ENCODE results near the gene GJB3. TPM values are rescaled to one million over a fixed set of nuclear protein-coding genes. Genes with fewer than 3 reads are reported as not detected.
"Not testable (repeated sequence)": the region's sequence is repeated elsewhere in the genome, so short reads cannot be mapped to it uniquely, and the experiment has no call there.

The GJB3 gene
- total RNA-seq, 1 experiment from 2014 or later, result 46.7 TPM

DNA sequence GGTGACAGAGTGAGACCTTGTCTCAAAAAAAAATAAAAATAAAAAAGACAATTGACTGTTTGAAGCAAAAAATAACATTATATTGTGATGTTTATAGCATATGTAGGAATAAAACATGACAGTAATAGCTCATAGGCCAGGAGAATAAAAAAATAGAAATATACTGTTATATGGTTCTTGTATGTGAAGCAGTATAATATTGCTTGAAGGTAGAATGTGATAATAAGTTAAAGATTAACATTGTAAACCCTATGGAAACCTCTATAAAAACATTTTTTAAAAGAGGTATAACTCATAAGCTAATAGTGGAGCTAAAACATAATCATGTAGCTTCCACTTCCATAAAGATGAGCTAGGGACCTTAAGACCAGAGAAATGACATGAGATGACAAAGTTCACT, 35.3 kb downstream of the GJB3 start:
- Histone ChIP-seq H3K4me2 (ENCODE audit: low read length) (no peak overlapping the region), H3K9me2 (ENCODE audit: insufficient read depth) (no peaks in the 10 kb centered on the region), H3K27me3 (ENCODE audit: insufficient read depth, low read length) (no peaks in the 10 kb centered on the region), H3K9me3 (ENCODE audit: control insufficient read depth in 1 of 2, insufficient read depth in 1 of 2, low read depth in 1 of 2, low read length in 2 of 2) (no peaks in the 10 kb centered on the region), H3K79me2 (ENCODE audit: insufficient read depth, low read length) (no peaks in the 10 kb centered on the region), H4K20me1 (ENCODE audit: insufficient read depth) (no peaks in the 10 kb centered on the region), H3K36me3 (ENCODE audit: control insufficient read depth in 1 of 2, insufficient read depth in 2 of 2, low read length in 2 of 2) (no peaks in the 10 kb centered on the region), H3K27ac (ENCODE audit: low read depth, low read length) (no peak overlapping the region), H3K9ac (ENCODE audit: low read length) (no peak overlapping the region), H3K4me3 (replicated peaks in 1 of 2; ENCODE audit: low read depth in 1 of 2, low read length in 2 of 2) (no peak overlapping the region), H2AFZ (ENCODE audit: low read depth, low read length, poor library complexity, severe bottlenecking) (no peak overlapping the region), H3K4me1 (ENCODE audit: control insufficient read depth in 1 of 2, insufficient read depth in 2 of 2, low read length in 2 of 2) (no peaks in the 10 kb centered on the region)
- BruUV-seq (replicated peaks), result no TSS peak
- ChIA-PET POLR2A (no interaction called here), CTCF (no interaction called here), RAD21 (ENCODE audit: low non-redundant PET in 1 of 2, low total read pairs in 2 of 2, uncharacterized antibody in 2 of 2, unreplicated experiment in 2 of 2) (no interaction called here)
- TF ChIP-seq SP1 (IDR thresholded peaks at IDR 0.05; ENCODE audit: low read depth) (no peak), CTCF (IDR thresholded peaks at IDR 0.05 in 2 of 3, conservative IDR thresholded peaks at IDR 0.05 in 1 of 3; ENCODE audit: borderline replicate concordance in 1 of 3, insufficient read depth in 1 of 3, low read depth in 2 of 3, low read length in 2 of 3) (no peak)
- ATAC-seq (no peak), DNase-seq (ENCODE audit: low read depth, low spot score) (no peak)
- intact Hi-C loops (cut with micrococcal nuclease), result no loop called here

- Histone ChIP-seq H3K27me3 (ENCODE audit: insufficient read depth, low read length) (no peaks in the 10 kb centered on the region), H3K4me1 (ENCODE audit: control insufficient read depth in 1 of 2, insufficient read depth in 2 of 2, low read length in 2 of 2) (no peaks in the 10 kb centered on the region), H3K9me2 (ENCODE audit: insufficient read depth) (no peaks in the 10 kb centered on the region), H3K4me3 (replicated peaks in 1 of 2; ENCODE audit: low read depth in 1 of 2, low read length in 2 of 2) (no peak overlapping the region), H3K9ac (ENCODE audit: low read length) (no peak overlapping the region), H2AFZ (ENCODE audit: low read depth, low read length, poor library complexity, severe bottlenecking) (no peak overlapping the region), H3K79me2 (ENCODE audit: insufficient read depth, low read length) (no peaks in the 10 kb centered on the region), H4K20me1 (ENCODE audit: insufficient read depth) (no peaks in the 10 kb centered on the region), H3K9me3 (ENCODE audit: control insufficient read depth in 1 of 2, insufficient read depth in 1 of 2, low read depth in 1 of 2, low read length in 2 of 2) (no peaks in the 10 kb centered on the region), H3K36me3 (ENCODE audit: control insufficient read depth in 1 of 2, insufficient read depth in 2 of 2, low read length in 2 of 2) (no peaks in the 10 kb centered on the region), H3K4me2 (ENCODE audit: low read length) (no peak overlapping the region), H3K27ac (ENCODE audit: low read depth, low read length) (no peak overlapping the region)
- ChIA-PET RAD21 (ENCODE audit: low non-redundant PET in 1 of 2, low total read pairs in 2 of 2, uncharacterized antibody in 2 of 2, unreplicated experiment in 2 of 2) (no interaction called here), CTCF (no interaction called here), POLR2A (no interaction called here)
- no peak for DNase-seq (ENCODE audit: low read depth, low spot score)
- intact Hi-C loops (cut with micrococcal nuclease), result no loop called here
- no peak for TF ChIP-seq POLR2A (IDR thresholded peaks at IDR 0.05; ENCODE audit: borderline replicate concordance, extremely low read depth, insufficient read depth, insufficient read length)
- BruUV-seq (replicated peaks), result no TSS peak
- ATAC-seq, result no peak
Observed at GRCh38 chr1:34816778-34817177, 35.8 kb downstream of the GJB3 start.

DNA sequence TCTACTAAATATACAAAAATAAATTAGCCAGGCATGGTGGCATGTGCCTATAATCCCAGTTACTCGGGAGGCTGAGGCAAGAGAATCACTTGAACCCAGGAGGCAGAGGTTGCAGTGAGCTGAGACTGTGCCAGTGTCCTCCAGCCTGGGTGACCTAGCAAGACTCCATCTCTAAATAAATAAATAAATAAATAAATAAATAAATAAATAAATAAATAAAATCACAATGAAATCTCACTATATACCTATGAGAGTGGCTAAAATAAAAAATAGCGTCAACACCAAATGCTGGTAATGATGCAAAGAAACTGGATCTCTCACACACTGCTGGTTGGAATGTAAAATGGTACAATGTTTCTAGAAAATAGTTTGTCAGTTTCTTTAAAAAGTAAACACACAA, 37.8 kb downstream of the GJB3 start:
- intact Hi-C loops (cut with micrococcal nuclease); ATAC-seq; H3K4me1 ChIP-seq (ENCODE audit: control insufficient read depth in 1 of 2, insufficient read depth in 2 of 2, low read length in 2 of 2); POLR2A ChIA-PET; H3K79me2 ChIP-seq (ENCODE audit: insufficient read depth, low read length); H3K9me2 ChIP-seq (ENCODE audit: insufficient read depth); H4K20me1 ChIP-seq (ENCODE audit: insufficient read depth); RAD21 ChIA-PET (ENCODE audit: low non-redundant PET in 1 of 2, low total read pairs in 2 of 2, uncharacterized antibody in 2 of 2, unreplicated experiment in 2 of 2); CTCF ChIA-PET; H3K27ac ChIP-seq (ENCODE audit: low read depth, low read length); H3K9me3 ChIP-seq (ENCODE audit: control insufficient read depth in 1 of 2, insufficient read depth in 1 of 2, low read depth in 1 of 2, low read length in 2 of 2); H3K9ac ChIP-seq (ENCODE audit: low read length); H3K4me2 ChIP-seq (ENCODE audit: low read length); H3K27me3 ChIP-seq (ENCODE audit: insufficient read depth, low read length); H2AFZ ChIP-seq (ENCODE audit: low read depth, low read length, poor library complexity, severe bottlenecking); DNase-seq (ENCODE audit: low read depth, low spot score); BruUV-seq (replicated peaks); H3K36me3 ChIP-seq (ENCODE audit: control insufficient read depth in 1 of 2, insufficient read depth in 2 of 2, low read length in 2 of 2); H3K4me3 ChIP-seq (replicated peaks in 1 of 2; ENCODE audit: low read depth in 1 of 2, low read length in 2 of 2): not testable (repeated sequence)

Measured in HCT116 (cell line).